Measurements from ENCODE around the gene BTBD2. TPM values are rescaled to one million over a fixed set of nuclear protein-coding genes. Genes with fewer than 3 reads are reported as not detected.
A peak's percentile ranks its signal among the peaks of the same experiment; 100 is the strongest.

Gene BTBD2
- total RNA-seq, 1 experiment from 2014 or later: 110 TPM

GRCh38 chr19:1947651-1948209 lies 67.8 kb downstream of the BTBD2 start:
- H2BK20ac ChIP-seq (ENCODE audit: low read depth, low read length, poor library complexity, severe bottlenecking): no peak overlapping the region
- H4K20me1 ChIP-seq (ENCODE audit: control insufficient read depth, insufficient read depth, insufficient read length): no peaks in the 10 kb centered on the region
- H3K18ac ChIP-seq (ENCODE audit: insufficient read length, low read depth, low read length): no peak overlapping the region
- H3K27ac Mint-ChIP-seq: no peak overlapping the region
- H3K9me3 Mint-ChIP-seq: no peaks in the 10 kb centered on the region
- no peaks in the 10 kb centered on the region for H3K27me3 ChIP-seq (ENCODE audit: insufficient read depth, low read length)
- H3K14ac ChIP-seq (ENCODE audit: insufficient read depth, low read length): peak overlapping the region; percentile 31; the same call in 1 of the 2 replicates
- no peak overlapping the region for H3K4me3 Mint-ChIP-seq
- H3K27me3 Mint-ChIP-seq (ENCODE audit: low read depth): no peaks in the 10 kb centered on the region
- H3K27ac ChIP-seq (ENCODE audit: insufficient read length, low read depth, low read length): no peak overlapping the region
- peak; percentile 67 for DNase-seq
- H4K91ac ChIP-seq (ENCODE audit: insufficient read length, low read depth, low read length): no peak overlapping the region
- H3K9me3 ChIP-seq (ENCODE audit: control insufficient read depth, low read depth, low read length): no peaks in the 10 kb centered on the region
- no peak overlapping the region for H3K23ac ChIP-seq (ENCODE audit: insufficient read length, low read depth, low read length)
- peaks cover 16 to 27% (median 20%) of the 10 kb centered on the region in 3 experiments; a peak in 6 of 7 replicates for H3K36me3 Mint-ChIP-seq (ENCODE audit: insufficient read depth in 1 of 3, low read depth in 3 of 3)
- H2BK120ac ChIP-seq (ENCODE audit: low read depth, low read length, poor library complexity, severe bottlenecking): no peak overlapping the region
- no peak overlapping the region for H4K5ac ChIP-seq (ENCODE audit: insufficient read length, low read depth, low read length)
- H2BK5ac ChIP-seq (ENCODE audit: insufficient read length, low read length): no peak overlapping the region
- no peak overlapping the region for H3T11ph ChIP-seq (ENCODE audit: low read length)
- no peak overlapping the region for H3K9ac ChIP-seq (ENCODE audit: extremely low read depth, insufficient read length, low read length)
- no peak overlapping the region for H4K8ac ChIP-seq (replicated peaks; ENCODE audit: insufficient read length, low read depth, low read length)
- no peak for TF ChIP-seq CTCF (conservative IDR thresholded peaks at IDR 0.05)
- no peak overlapping the region for H2AK5ac ChIP-seq (ENCODE audit: insufficient read length, low read length)
- no peak overlapping the region for H3K4ac ChIP-seq (ENCODE audit: low read depth, low read length)
- no peak overlapping the region for H2AFZ ChIP-seq (ENCODE audit: low read length)
- no peak overlapping the region for H2BK15ac ChIP-seq (ENCODE audit: low read depth, low read length)
- no CpG with 5 or more reads among the region's 34 CpGs for WGBS (ENCODE audit: extremely low coverage, insufficient read length, low lambda C conversion rate)
- peaks cover 11% of the 10 kb centered on the region for H3K79me1 ChIP-seq (ENCODE audit: insufficient read depth, low read depth, low read length, poor library complexity, severe bottlenecking)
- H3K4me2 ChIP-seq (ENCODE audit: insufficient read depth, insufficient read length, low read length): no peak overlapping the region
- H3K79me2 ChIP-seq (ENCODE audit: insufficient read depth, low read length): peaks cover 57% of the 10 kb centered on the region
- H3K4me1 Mint-ChIP-seq: peaks cover 15 to 23% of the 10 kb centered on the region in 2 experiments
- H3K56ac ChIP-seq (ENCODE audit: insufficient read length, low read depth, low read length): no peak overlapping the region
- peaks cover 5% of the 10 kb centered on the region for H3K23me2 ChIP-seq (ENCODE audit: insufficient read length, low read depth, low read length, poor library complexity, severe bottlenecking)
- H2BK12ac ChIP-seq (ENCODE audit: insufficient read length, low read depth, low read length): no peak overlapping the region
- no peaks in the 10 kb centered on the region; the same call in 1 of the 2 replicates for H3K4me1 ChIP-seq (ENCODE audit: insufficient read depth, low read length)
